ENCODE measurements around the gene SH3TC2.

The SH3TC2 gene

DNA sequence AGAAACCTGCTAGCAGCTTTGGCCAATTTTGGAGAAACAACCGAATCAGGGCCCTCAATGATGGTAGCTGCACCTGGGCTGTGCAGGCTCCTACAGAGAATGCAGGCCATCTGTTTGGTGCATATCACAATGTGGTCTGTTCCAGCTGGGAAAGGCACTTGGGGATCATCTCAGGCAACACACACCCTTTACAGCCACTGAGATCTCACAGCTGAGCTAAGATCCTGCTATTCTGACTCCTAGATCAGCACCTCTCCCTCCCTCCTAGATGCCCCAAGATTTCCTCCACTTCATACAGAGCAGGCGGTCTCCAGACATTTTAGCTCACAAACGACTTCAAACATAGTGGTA is 100.7 kb downstream of the SH3TC2 start:
- peaks cover 1% of the 10 kb centered on the region for H3K9me3 Mint-ChIP-seq
- DNase-seq (ENCODE audit: low spot score in 2 of 2) (no peak), ATAC-seq (ENCODE audit: low read depth) (no peak)
- H3K27ac Mint-ChIP-seq: no peak overlapping the region
- H3K36me3 Mint-ChIP-seq: peaks cover 2% of the 10 kb centered on the region
- peaks cover 7% of the 10 kb centered on the region for H3K4me1 Mint-ChIP-seq
- no peak overlapping the region for H3K4me3 Mint-ChIP-seq
- peaks cover 5% of the 10 kb centered on the region for H3K27me3 Mint-ChIP-seq

DNA sequence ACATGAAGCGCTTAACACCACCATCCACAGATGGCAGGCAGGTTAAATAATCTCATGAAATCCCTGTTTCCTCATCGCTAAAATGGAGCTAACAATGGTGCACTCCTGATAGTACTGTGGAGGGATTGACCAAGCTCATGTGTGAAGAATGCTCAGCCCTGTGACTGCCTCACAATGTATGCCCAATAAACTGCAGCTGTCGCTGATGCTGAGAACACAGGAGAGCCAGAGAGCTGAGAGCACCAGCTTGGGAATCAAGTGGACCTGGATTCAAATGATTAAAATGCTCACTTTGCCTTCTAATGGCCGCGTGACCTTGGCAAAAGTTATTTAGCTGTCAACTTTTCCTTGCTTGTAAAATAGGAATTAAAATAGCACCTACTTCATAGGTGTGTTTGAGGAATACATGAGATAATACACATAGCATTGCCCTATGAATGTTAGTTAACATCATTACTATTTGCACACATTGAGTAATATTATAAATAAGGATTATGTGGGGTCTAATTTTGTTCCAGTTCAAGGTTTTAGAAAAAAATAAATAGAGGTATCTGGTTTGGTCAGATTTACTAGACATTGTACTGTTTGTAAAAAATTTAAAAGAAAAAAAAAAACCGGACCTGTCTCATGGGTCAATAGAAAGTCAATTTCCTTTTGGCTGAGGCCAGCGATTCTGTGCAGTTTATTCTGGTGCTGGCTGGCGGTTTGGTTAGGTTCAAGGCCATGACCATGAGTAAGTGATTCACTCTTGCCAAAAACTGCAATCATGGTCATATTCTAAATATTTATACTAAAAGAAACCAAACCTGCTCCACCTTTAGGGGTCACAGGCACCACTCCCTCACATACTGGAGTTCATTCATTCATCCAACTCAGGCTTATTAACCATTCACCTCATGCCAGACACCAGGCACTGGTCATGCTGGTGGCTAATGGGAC is 101.3 kb downstream of the SH3TC2 start:
- H3K9me3 Mint-ChIP-seq: peaks cover 1% of the 10 kb centered on the region
- DNase-seq (ENCODE audit: low spot score in 2 of 2) (no peak), ATAC-seq (ENCODE audit: low read depth) (no peak)
- H3K4me3 Mint-ChIP-seq: no peak overlapping the region
- peaks cover 8% of the 10 kb centered on the region for H3K4me1 Mint-ChIP-seq
- peaks cover 3% of the 10 kb centered on the region for H3K27me3 Mint-ChIP-seq
- peaks cover 2% of the 10 kb centered on the region for H3K36me3 Mint-ChIP-seq
- no peak overlapping the region for H3K27ac Mint-ChIP-seq

DNA sequence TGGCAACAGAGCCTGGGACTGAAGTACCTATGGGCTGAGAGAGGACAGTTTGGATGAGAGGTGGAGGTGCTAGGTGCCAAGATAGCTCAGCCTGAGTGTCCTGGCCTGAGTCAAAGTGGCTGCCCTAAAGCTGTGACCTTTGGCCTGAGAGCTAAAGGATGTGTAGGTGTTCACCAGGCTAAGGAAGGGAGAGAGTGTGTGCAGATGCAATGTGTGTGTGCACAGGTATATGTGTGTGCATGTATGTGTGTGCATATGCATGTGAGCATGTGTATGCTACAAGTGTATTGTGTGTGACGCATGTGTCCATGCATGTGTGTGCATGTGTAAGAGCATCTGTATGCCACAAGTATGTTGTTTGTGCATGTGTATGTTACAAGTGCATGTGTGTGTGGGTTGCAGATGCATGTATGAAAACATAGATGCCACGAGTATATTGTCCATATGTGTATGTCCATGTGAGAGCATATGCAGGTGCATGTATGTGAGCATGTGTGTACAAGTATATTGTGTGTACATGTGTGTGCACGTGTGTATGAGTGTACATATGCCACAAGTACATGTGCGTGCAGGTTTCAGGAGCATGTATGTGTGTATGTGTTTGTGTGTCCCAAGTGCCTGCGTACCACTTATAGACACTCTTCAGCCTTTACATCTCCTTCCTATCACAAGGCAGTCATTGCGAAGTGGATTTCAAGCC is 102.6 kb downstream of the SH3TC2 start:
- ATAC-seq (ENCODE audit: low read depth) (no peak), DNase-seq (ENCODE audit: low spot score in 2 of 2) (no peak)
- H3K27me3 Mint-ChIP-seq: peaks cover 2% of the 10 kb centered on the region
- H3K36me3 Mint-ChIP-seq: peaks cover 2% of the 10 kb centered on the region
- H3K9me3 Mint-ChIP-seq: peaks cover 1% of the 10 kb centered on the region
- peaks cover 9% of the 10 kb centered on the region for H3K4me1 Mint-ChIP-seq
- H3K4me3 Mint-ChIP-seq: no peak overlapping the region
- no peak overlapping the region for H3K27ac Mint-ChIP-seq

DNA sequence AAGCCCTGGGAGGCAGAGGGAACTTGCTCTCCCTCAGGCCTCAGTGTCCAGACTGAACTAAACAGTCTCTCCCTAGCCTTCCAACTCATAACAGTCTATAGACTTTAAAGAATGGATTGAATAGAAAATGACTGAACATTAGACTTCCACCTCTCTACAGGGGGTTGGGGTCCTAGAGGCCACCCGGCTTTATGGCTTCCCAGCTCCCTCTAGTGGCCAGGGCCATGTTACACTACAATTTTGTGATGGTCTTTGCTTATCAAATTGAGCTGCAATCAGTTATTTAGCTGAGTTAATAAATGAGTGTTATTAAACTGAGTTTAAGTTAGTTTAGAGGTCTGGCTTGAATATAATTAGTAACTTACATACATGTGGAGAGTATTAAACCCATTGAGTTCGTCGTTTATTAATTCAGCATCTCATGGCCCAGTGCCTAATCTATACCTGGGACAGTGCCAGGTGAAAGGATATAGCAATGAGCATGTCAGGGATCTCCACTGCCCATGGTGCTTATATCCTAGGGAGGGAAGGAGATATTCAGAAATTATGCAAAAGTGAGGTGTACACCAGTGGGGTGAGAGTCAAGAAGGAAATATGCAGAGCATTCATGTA is 105.2 kb downstream of the SH3TC2 start:
- peaks cover 4% of the 10 kb centered on the region for H3K4me1 Mint-ChIP-seq
- no peaks in the 10 kb centered on the region for H3K9me3 Mint-ChIP-seq
- ATAC-seq (ENCODE audit: low read depth): peak; percentile 54
- H3K27ac Mint-ChIP-seq: no peak overlapping the region
- H3K4me3 Mint-ChIP-seq: no peak overlapping the region
- H3K36me3 Mint-ChIP-seq: no peaks in the 10 kb centered on the region
- peaks cover 3% of the 10 kb centered on the region for H3K27me3 Mint-ChIP-seq
- DNase-seq (ENCODE audit: low spot score in 2 of 2): peak; percentile 46 to 49

- H3K4me1 Mint-ChIP-seq: peaks cover 4% of the 10 kb centered on the region
- H3K4me3 Mint-ChIP-seq: no peak overlapping the region
- DNase-seq (ENCODE audit: low spot score in 2 of 2): no peak
- no peak for ATAC-seq (ENCODE audit: low read depth)
- H3K36me3 Mint-ChIP-seq: no peaks in the 10 kb centered on the region
- no peaks in the 10 kb centered on the region for H3K9me3 Mint-ChIP-seq
- peaks cover 3% of the 10 kb centered on the region for H3K27me3 Mint-ChIP-seq
- no peak overlapping the region for H3K27ac Mint-ChIP-seq
These were observed 106.1 kb downstream of the SH3TC2 start for GRCh38 chr5:148956477-148957385.
